HL-60/S4 treated with retinoic acid at 250 ng/mL for 4 days and 3 days (cell line): ENCODE data around the gene PATJ.
"Not testable (repeated sequence)": the region's sequence is repeated elsewhere in the genome, so short reads cannot be mapped to it uniquely, and the experiment has no call there.

Experiments
- in situ Hi-C: fragments of 300-500 bp; cut with MboI; formaldehyde crosslinking; loops from 2 replicates; pipeline ENCODE4 v1.7.0; 2022; ENCODE audit warnings: low sequenced_read_pairs

PATJ gene

GRCh38 chr1:61887076-61887867, 145.0 kb downstream of the PATJ start:
- in situ Hi-C loops = no loop called here

GRCh38 chr1:61887931-61888564, 145.8 kb downstream of the PATJ start:
- in situ Hi-C loops = no loop called here

GRCh38 chr1:61888808-61889207, 146.5 kb downstream of the PATJ start:
- in situ Hi-C loops = no loop called here

- in situ Hi-C loops = not testable (repeated sequence)
Observed at GRCh38 chr1:61890435-61890834, 148.2 kb downstream of the PATJ start.

- in situ Hi-C loops = no loop called here
Observed at GRCh38 chr1:61892977-61893376, 150.7 kb downstream of the PATJ start.

- in situ Hi-C loops = not testable (repeated sequence)
Observed at GRCh38 chr1:61894296-61894695, 152.0 kb downstream of the PATJ start.

- in situ Hi-C loops = no loop called here
Observed at GRCh38 chr1:61895175-61895574, 152.9 kb downstream of the PATJ start.

- in situ Hi-C loops = no loop called here
Observed at GRCh38 chr1:61898658-61899057, 156.4 kb downstream of the PATJ start.

GRCh38 chr1:61904354-61904753, 162.1 kb downstream of the PATJ start:
- in situ Hi-C loops = no loop called here

- in situ Hi-C loops = no loop called here
Observed at GRCh38 chr1:61907102-61907501, 164.8 kb downstream of the PATJ start.

GRCh38 chr1:61910035-61910434, 167.8 kb downstream of the PATJ start:
- in situ Hi-C loops = no loop called here

GRCh38 chr1:61914823-61915482, 172.7 kb downstream of the PATJ start:
- in situ Hi-C loops = no loop called here

GRCh38 chr1:61921435-61921834, 179.2 kb downstream of the PATJ start:
- in situ Hi-C loops = no loop called here

- in situ Hi-C loops = no loop called here
Observed at GRCh38 chr1:61922950-61923480, 180.7 kb downstream of the PATJ start.

GRCh38 chr1:61925591-61926298, 183.5 kb downstream of the PATJ start:
- in situ Hi-C loops = no loop called here

GRCh38 chr1:61926597-61926996, 184.3 kb downstream of the PATJ start:
- in situ Hi-C loops = no loop called here

- in situ Hi-C loops = no loop called here
Observed at GRCh38 chr1:61930116-61930645, 187.9 kb downstream of the PATJ start.

GRCh38 chr1:61931587-61932279, 189.5 kb downstream of the PATJ start:
- in situ Hi-C loops = no loop called here

- in situ Hi-C loops = no loop called here
Observed at GRCh38 chr1:61935516-61935915, 193.2 kb downstream of the PATJ start.

- in situ Hi-C loops = no loop called here
Observed at GRCh38 chr1:61936839-61937238, 194.6 kb downstream of the PATJ start.
